ENCODE measurements around the gene NOC4L.

NOC4L gene

GRCh38 chr12:132179431-132180362 lies 35.4 kb downstream of the NOC4L start:
- no peak overlapping the region for H3K27ac ChIP-seq (ENCODE audit: low read depth, low read length)
- H3K4me3 ChIP-seq (ENCODE audit: low read length), result no peak overlapping the region
- H2AK5ac ChIP-seq (ENCODE audit: low read length), result no peak overlapping the region
- H3K27me3 ChIP-seq (ENCODE audit: insufficient read depth, low read length, poor library complexity), result no peaks in the 10 kb centered on the region
- no peak overlapping the region for H3K56ac ChIP-seq (ENCODE audit: low read length)
- H3K36me3 ChIP-seq (ENCODE audit: control insufficient read depth, insufficient read depth, low read length), result no peaks in the 10 kb centered on the region
- no peaks in the 10 kb centered on the region for H3K79me1 ChIP-seq (ENCODE audit: low read length)
- H3K4ac ChIP-seq (ENCODE audit: low read depth, low read length), result no peak overlapping the region
- H3K4me2 ChIP-seq (ENCODE audit: low read length), result no peak overlapping the region
- no peak overlapping the region for H2BK5ac ChIP-seq (ENCODE audit: low read length)
- no peak overlapping the region for H3K9ac ChIP-seq (ENCODE audit: low read length)
- H3K4me1 ChIP-seq (ENCODE audit: control insufficient read depth, low read depth, low read length), result no peaks in the 10 kb centered on the region
- no peak overlapping the region for H4K8ac ChIP-seq (ENCODE audit: low read depth, low read length)
- no CpG with 5 or more reads among the region's 19 CpGs for whole genome bisulfite sequencing (ENCODE audit: extremely low coverage, insufficient coverage, low lambda C conversion rate)
- no peak overlapping the region for H2BK120ac ChIP-seq (ENCODE audit: low read depth, low read length)
- no peak overlapping the region for H2BK15ac ChIP-seq (replicated peaks; ENCODE audit: low read depth)
- H4K5ac ChIP-seq (ENCODE audit: low read length), result no peak overlapping the region
- DNase-seq, result no peak
- H3K18ac ChIP-seq (ENCODE audit: low read length), result no peak overlapping the region
- H3K23ac ChIP-seq (ENCODE audit: low read length), result no peak overlapping the region
- H3K79me2 ChIP-seq (ENCODE audit: control insufficient read depth, insufficient read depth, low read length), result no peaks in the 10 kb centered on the region

GRCh38 chr12:132180648-132181546 lies 36.6 kb downstream of the NOC4L start:
- H3K4me3 ChIP-seq (ENCODE audit: low read length), result no peak overlapping the region
- H2AK5ac ChIP-seq (ENCODE audit: low read length), result no peak overlapping the region
- no peak overlapping the region for H4K5ac ChIP-seq (ENCODE audit: low read length)
- H2BK120ac ChIP-seq (ENCODE audit: low read depth, low read length), result no peak overlapping the region
- no peak overlapping the region for H3K4me2 ChIP-seq (ENCODE audit: low read length)
- no peaks in the 10 kb centered on the region for H3K27me3 ChIP-seq (ENCODE audit: insufficient read depth, low read length, poor library complexity)
- no peak overlapping the region for H3K56ac ChIP-seq (ENCODE audit: low read length)
- H2BK15ac ChIP-seq (replicated peaks; ENCODE audit: low read depth), result no peak overlapping the region
- no peak overlapping the region for H3K18ac ChIP-seq (ENCODE audit: low read length)
- DNase-seq, result no peak
- H3K4ac ChIP-seq (ENCODE audit: low read depth, low read length), result no peak overlapping the region
- H3K79me2 ChIP-seq (ENCODE audit: control insufficient read depth, insufficient read depth, low read length), result no peaks in the 10 kb centered on the region
- no peaks in the 10 kb centered on the region for H3K4me1 ChIP-seq (ENCODE audit: control insufficient read depth, low read depth, low read length)
- H3K79me1 ChIP-seq (ENCODE audit: low read length), result no peaks in the 10 kb centered on the region
- no peak overlapping the region for H3K23ac ChIP-seq (ENCODE audit: low read length)
- WGBS (ENCODE audit: extremely low coverage, insufficient coverage, low lambda C conversion rate), result no CpG with 5 or more reads among the region's 30 CpGs
- H4K8ac ChIP-seq (ENCODE audit: low read depth, low read length), result no peak overlapping the region
- H3K27ac ChIP-seq (ENCODE audit: low read depth, low read length), result no peak overlapping the region
- H2BK5ac ChIP-seq (ENCODE audit: low read length), result no peak overlapping the region
- H3K9ac ChIP-seq (ENCODE audit: low read length), result no peak overlapping the region
- no peaks in the 10 kb centered on the region for H3K36me3 ChIP-seq (ENCODE audit: control insufficient read depth, insufficient read depth, low read length)

GRCh38 chr12:132181570-132182200 lies 37.4 kb downstream of the NOC4L start:
- Histone ChIP-seq H4K5ac (ENCODE audit: low read length) (no peak overlapping the region), H2BK120ac (ENCODE audit: low read depth, low read length) (no peak overlapping the region), H3K18ac (ENCODE audit: low read length) (no peak overlapping the region), H3K79me2 (ENCODE audit: control insufficient read depth, insufficient read depth, low read length) (no peaks in the 10 kb centered on the region), H3K56ac (ENCODE audit: low read length) (no peak overlapping the region), H4K8ac (ENCODE audit: low read depth, low read length) (no peak overlapping the region), H3K79me1 (ENCODE audit: low read length) (no peaks in the 10 kb centered on the region), H3K36me3 (ENCODE audit: control insufficient read depth, insufficient read depth, low read length) (no peaks in the 10 kb centered on the region), H3K23ac (ENCODE audit: low read length) (no peak overlapping the region), H2BK15ac (replicated peaks; ENCODE audit: low read depth) (no peak overlapping the region), H3K4ac (ENCODE audit: low read depth, low read length) (no peak overlapping the region), H3K4me2 (ENCODE audit: low read length) (no peak overlapping the region), H3K4me1 (ENCODE audit: control insufficient read depth, low read depth, low read length) (no peaks in the 10 kb centered on the region), H2AK5ac (ENCODE audit: low read length) (no peak overlapping the region), H3K27ac (ENCODE audit: low read depth, low read length) (no peak overlapping the region), H2BK5ac (ENCODE audit: low read length) (no peak overlapping the region), H3K27me3 (ENCODE audit: insufficient read depth, low read length, poor library complexity) (no peaks in the 10 kb centered on the region), H3K9ac (ENCODE audit: low read length) (no peak overlapping the region), H3K4me3 (ENCODE audit: low read length) (no peak overlapping the region)
- WGBS (ENCODE audit: extremely low coverage, insufficient coverage, low lambda C conversion rate), result no CpG with 5 or more reads among the region's 33 CpGs
- DNase-seq, result no peak

- no peak overlapping the region for H3K18ac ChIP-seq (ENCODE audit: low read length)
- H3K79me1 ChIP-seq (ENCODE audit: low read length), result no peaks in the 10 kb centered on the region
- no peak overlapping the region for H3K9ac ChIP-seq (ENCODE audit: low read length)
- WGBS (ENCODE audit: extremely low coverage, insufficient coverage, low lambda C conversion rate), result no CpG with 5 or more reads among the region's 21 CpGs
- H3K27ac ChIP-seq (ENCODE audit: low read depth, low read length), result no peak overlapping the region
- H2BK15ac ChIP-seq (replicated peaks; ENCODE audit: low read depth), result no peak overlapping the region
- H3K4ac ChIP-seq (ENCODE audit: low read depth, low read length), result no peak overlapping the region
- no peak overlapping the region for H3K4me3 ChIP-seq (ENCODE audit: low read length)
- no peak overlapping the region for H4K5ac ChIP-seq (ENCODE audit: low read length)
- H3K36me3 ChIP-seq (ENCODE audit: control insufficient read depth, insufficient read depth, low read length), result no peaks in the 10 kb centered on the region
- H3K23ac ChIP-seq (ENCODE audit: low read length), result no peak overlapping the region
- no peak overlapping the region for H2AK5ac ChIP-seq (ENCODE audit: low read length)
- H3K4me1 ChIP-seq (ENCODE audit: control insufficient read depth, low read depth, low read length), result no peaks in the 10 kb centered on the region
- DNase-seq, result no peak
- H3K56ac ChIP-seq (ENCODE audit: low read length), result no peak overlapping the region
- H3K27me3 ChIP-seq (ENCODE audit: insufficient read depth, low read length, poor library complexity), result no peaks in the 10 kb centered on the region
- H2BK5ac ChIP-seq (ENCODE audit: low read length), result no peak overlapping the region
- H4K8ac ChIP-seq (ENCODE audit: low read depth, low read length), result no peak overlapping the region
- H3K4me2 ChIP-seq (ENCODE audit: low read length), result no peak overlapping the region
- no peak overlapping the region for H2BK120ac ChIP-seq (ENCODE audit: low read depth, low read length)
- H3K79me2 ChIP-seq (ENCODE audit: control insufficient read depth, insufficient read depth, low read length), result no peaks in the 10 kb centered on the region
Measured at GRCh38 chr12:132182206-132182710, 38.0 kb downstream of the NOC4L start.

DNA sequence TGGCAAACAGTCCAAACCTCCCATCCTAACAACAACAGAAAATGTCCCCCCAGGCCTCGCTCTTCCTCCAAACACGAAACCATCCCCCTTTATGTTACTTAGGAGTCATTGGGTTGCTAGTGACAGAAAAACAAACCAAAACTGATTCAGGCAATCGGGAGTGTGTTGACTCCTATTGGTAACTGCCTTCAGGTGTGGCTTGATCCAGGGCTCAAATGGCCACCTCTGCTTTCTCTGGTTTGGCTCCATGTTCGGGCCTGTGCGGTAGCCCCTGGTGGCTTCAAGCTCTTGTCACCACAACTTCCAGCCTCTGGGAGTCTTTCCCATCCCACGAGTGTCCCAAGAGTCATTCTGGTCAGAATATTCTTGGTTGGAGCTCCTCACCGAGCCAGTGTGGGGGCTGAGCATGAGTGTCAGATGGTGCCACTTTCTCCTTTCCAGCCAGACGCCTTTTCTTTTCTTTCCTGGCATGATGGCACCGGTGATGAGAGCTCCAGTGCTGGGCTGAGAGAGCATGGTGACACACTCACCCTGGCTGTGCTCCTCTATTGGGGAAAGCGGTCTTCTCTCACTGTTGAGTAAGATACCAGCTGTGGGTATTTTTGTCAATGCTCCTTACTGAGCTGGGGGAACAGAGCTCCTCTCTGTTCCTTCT lies 38.6 kb downstream of the NOC4L start:
- H3K79me1 ChIP-seq (ENCODE audit: low read length), result no peaks in the 10 kb centered on the region
- H2BK120ac ChIP-seq (ENCODE audit: low read depth, low read length), result no peak overlapping the region
- H3K4me3 ChIP-seq (ENCODE audit: low read length), result no peak overlapping the region
- H3K18ac ChIP-seq (ENCODE audit: low read length), result no peak overlapping the region
- H3K23ac ChIP-seq (ENCODE audit: low read length), result no peak overlapping the region
- H3K27ac ChIP-seq (ENCODE audit: low read depth, low read length), result no peak overlapping the region
- H3K36me3 ChIP-seq (ENCODE audit: control insufficient read depth, insufficient read depth, low read length), result no peaks in the 10 kb centered on the region
- H4K8ac ChIP-seq (ENCODE audit: low read depth, low read length), result no peak overlapping the region
- no peak overlapping the region for H2BK15ac ChIP-seq (replicated peaks; ENCODE audit: low read depth)
- H2BK5ac ChIP-seq (ENCODE audit: low read length), result no peak overlapping the region
- no peak overlapping the region for H4K5ac ChIP-seq (ENCODE audit: low read length)
- no peak overlapping the region for H2AK5ac ChIP-seq (ENCODE audit: low read length)
- no peak overlapping the region for H3K4me2 ChIP-seq (ENCODE audit: low read length)
- H3K27me3 ChIP-seq (ENCODE audit: insufficient read depth, low read length, poor library complexity), result no peaks in the 10 kb centered on the region
- no peak overlapping the region for H3K56ac ChIP-seq (ENCODE audit: low read length)
- no peaks in the 10 kb centered on the region for H3K79me2 ChIP-seq (ENCODE audit: control insufficient read depth, insufficient read depth, low read length)
- DNase-seq, result no peak
- no peak overlapping the region for H3K9ac ChIP-seq (ENCODE audit: low read length)
- no peaks in the 10 kb centered on the region for H3K4me1 ChIP-seq (ENCODE audit: control insufficient read depth, low read depth, low read length)
- H3K4ac ChIP-seq (ENCODE audit: low read depth, low read length), result no peak overlapping the region
- WGBS (ENCODE audit: extremely low coverage, insufficient coverage, low lambda C conversion rate), result no CpG with 5 or more reads among the region's 10 CpGs
